Measurements from ENCODE around the gene SMARCC1. TPM values are rescaled to one million over a fixed set of nuclear protein-coding genes. Genes with fewer than 3 reads are reported as not detected.
"Not testable (repeated sequence)": the region's sequence is repeated elsewhere in the genome, so short reads cannot be mapped to it uniquely, and the experiment has no call there.

Gene SMARCC1
- total RNA-seq, 2 donors from 2014 or later = 93.8 to 130 TPM

DNA sequence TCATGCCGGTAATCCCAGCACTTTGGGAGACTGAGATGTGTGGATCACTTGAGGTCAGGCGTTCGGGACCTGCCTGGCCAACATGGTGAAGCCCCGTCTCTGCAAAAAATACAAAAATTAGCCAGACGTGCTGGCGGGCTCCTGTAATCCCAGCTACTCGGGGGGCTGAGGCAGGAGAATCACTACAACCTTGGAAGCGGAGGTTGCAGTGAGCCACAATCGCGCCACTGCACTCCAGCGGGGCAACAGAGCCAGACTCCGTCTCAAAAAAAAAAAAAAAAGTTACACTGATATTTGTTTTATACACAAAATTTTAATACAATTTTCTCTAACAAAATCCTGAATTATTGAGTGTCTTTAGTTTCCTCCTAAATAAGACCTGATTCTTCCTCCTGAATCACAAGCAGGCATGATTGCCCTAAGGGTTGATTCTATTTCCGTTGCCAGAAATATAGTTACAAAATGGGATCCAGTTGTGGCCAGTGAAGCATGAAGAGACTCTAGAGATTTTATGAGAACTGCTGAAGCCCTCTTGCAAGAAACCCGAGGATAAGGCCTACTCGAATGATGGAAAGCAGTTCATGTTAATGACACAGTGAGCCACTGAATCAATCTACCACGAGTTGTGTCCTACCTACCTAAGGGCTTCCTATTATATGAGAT lies 9.6 kb upstream of the SMARCC1 start:
- Mint-ChIP-seq H3K4me3 (no peak overlapping the region), H3K27me3 (no peaks in the 10 kb centered on the region), H3K4me1 (ENCODE audit: low read depth in 2 of 2) (peaks cover 3 to 5% of the 10 kb centered on the region in 2 donors), H3K36me3 (no peaks in the 10 kb centered on the region), H3K27ac (no peak overlapping the region), H3K9me3 (no peaks in the 10 kb centered on the region)
- ATAC-seq = no peak
- no peak for DNase-seq (ENCODE audit: low spot score)

DNA sequence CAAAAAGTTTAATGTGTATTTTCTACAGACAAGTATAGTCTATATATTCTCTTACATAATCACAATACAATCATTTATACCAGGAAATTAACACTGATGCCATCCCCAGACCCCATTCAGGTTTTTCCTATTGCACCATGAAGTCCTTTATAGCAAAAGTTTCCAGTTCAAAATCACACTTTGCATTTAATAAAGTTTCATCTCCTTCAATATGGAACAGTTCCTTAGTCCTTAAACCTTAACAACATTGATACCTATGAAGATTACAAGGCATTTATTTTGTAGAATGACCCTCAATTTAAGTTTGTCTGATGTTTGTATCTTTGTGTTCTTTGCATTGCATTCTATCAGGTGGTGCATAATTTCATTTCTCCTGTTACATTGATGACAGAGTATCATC lies 2.0 kb upstream of the SMARCC1 start:
- peak overlapping the region; percentile 6 for H3K4me3 Mint-ChIP-seq
- H3K27me3 Mint-ChIP-seq = no peaks in the 10 kb centered on the region
- no peak overlapping the region for H3K27ac Mint-ChIP-seq
- no peak for DNase-seq (ENCODE audit: low spot score)
- peaks cover 23 to 33% of the 10 kb centered on the region in 2 donors for H3K4me1 Mint-ChIP-seq (ENCODE audit: low read depth in 2 of 2)
- no peak for ATAC-seq
- H3K9me3 Mint-ChIP-seq = no peaks in the 10 kb centered on the region
- peaks cover 6% of the 10 kb centered on the region for H3K36me3 Mint-ChIP-seq

DNA sequence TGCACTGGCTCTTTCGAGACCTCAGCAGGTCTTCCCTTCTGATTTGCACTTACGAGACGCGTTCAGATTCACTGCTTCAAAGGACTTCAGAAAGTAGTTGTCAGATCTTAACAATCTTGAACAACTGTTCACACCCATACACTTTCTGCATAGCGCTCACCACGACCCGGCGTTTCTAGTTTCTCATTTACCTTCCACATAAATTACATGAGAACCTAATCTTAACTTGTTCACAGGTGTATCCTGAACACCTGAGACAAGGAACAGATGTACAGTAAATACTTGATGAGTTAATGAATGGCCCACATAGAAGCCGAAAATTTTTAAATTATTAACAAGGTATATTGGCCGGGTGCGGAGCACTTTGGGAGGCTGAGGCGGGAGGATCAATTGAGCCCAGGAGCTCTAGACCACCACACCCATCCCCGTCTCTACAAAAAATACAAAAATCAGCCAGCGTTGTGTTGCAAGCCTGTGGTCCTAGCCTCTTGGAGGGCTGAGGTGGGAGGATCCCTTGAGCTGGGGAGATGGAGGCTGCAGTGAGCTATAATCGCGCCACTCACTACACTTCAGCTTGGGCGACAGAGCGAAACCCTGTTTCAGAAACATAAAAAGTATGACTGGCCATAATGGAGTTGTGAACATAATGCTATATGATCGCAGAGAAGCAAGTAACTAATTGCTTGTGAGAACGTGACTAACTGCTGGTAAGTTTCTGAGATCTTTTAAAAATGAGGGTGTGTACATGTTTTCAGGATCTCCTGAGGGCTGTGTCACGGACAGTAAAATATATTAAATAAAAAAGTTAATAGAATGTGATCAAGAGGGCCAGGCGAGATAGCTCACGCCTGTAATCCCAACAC lies 984 bp upstream of the SMARCC1 start:
- DNase-seq (ENCODE audit: low spot score) (no peak), ATAC-seq (no peak)
- peaks cover 6% of the 10 kb centered on the region for H3K36me3 Mint-ChIP-seq
- H3K4me1 Mint-ChIP-seq (ENCODE audit: low read depth in 2 of 2) = peaks cover 20 to 27% of the 10 kb centered on the region in 2 donors
- peak overlapping the region; percentile 94 to 97 for H3K27ac Mint-ChIP-seq
- no peaks in the 10 kb centered on the region for H3K9me3 Mint-ChIP-seq
- H3K4me3 Mint-ChIP-seq = peak overlapping the region; percentile 88
- H3K27me3 Mint-ChIP-seq = no peaks in the 10 kb centered on the region

DNA sequence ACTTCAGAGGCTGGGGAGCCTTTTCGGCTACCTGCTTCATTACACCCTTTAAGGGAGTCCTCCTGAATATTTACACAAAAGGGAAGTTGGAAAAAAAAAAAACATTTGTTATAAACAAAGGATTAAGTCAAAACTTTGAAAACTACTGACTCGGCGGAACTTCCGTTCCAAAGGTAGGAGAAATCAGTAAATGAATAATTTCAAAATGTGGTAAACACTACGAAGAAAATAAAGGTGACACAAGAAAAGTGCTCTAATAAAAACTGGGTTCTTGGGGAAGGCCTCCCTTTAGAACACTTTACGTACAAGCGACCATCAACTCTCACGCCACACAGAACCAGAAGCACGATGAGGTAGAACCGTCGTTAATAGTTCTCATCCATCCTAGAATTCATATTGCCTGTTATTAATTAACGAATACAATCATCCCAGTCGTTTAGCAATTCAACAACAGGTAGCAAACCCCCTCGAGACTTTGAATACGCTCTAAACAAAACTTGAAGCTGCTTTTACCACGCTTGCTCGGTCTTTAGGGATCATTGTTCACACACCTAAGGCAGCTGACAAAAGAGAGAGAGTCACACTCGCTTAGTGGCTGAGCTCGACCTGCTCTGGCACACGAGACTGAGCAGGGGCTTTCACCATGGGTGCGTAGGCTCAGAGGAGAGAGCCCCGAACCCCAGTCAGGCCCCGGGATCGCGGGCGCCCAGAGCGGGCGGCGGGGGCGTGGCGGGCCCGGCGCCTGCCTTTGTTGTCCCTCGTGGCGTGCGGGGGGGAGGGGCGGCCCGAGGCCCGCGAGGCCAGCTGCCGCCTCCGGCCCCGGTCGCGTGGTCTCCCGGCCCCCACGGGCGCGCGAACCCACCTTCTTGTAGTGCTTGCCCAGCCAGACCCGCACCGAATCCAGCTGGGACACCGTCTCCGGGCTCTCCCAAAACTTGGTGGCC lies 680 bp downstream of the SMARCC1 start:
- H3K4me1 Mint-ChIP-seq (ENCODE audit: low read depth in 2 of 2) = peaks cover 20 to 27% of the 10 kb centered on the region in 2 donors
- peaks cover 6% of the 10 kb centered on the region for H3K36me3 Mint-ChIP-seq
- H3K27me3 Mint-ChIP-seq = no peaks in the 10 kb centered on the region
- ATAC-seq (peak; percentile 63 to 72), DNase-seq (ENCODE audit: low spot score) (peak; percentile 78)
- H3K27ac Mint-ChIP-seq = peak overlapping the region; percentile 94 to 95
- peak overlapping the region; percentile 96 for H3K4me3 Mint-ChIP-seq
- H3K9me3 Mint-ChIP-seq = no peaks in the 10 kb centered on the region

GRCh38 chr3:47778746-47779145 lies 2.9 kb downstream of the SMARCC1 start:
- Mint-ChIP-seq H3K27ac (no peak overlapping the region), H3K27me3 (no peaks in the 10 kb centered on the region), H3K4me1 (ENCODE audit: low read depth in 2 of 2) (peaks cover 25 to 33% of the 10 kb centered on the region in 2 donors), H3K9me3 (no peaks in the 10 kb centered on the region), H3K36me3 (peaks cover 6% of the 10 kb centered on the region), H3K4me3 (no peak overlapping the region)
- ATAC-seq (no peak), DNase-seq (ENCODE audit: low spot score) (no peak)

GRCh38 chr3:47772788-47773187 lies 8.9 kb downstream of the SMARCC1 start:
- Mint-ChIP-seq H3K27me3 (no peaks in the 10 kb centered on the region), H3K9me3 (no peaks in the 10 kb centered on the region), H3K4me1 (ENCODE audit: low read depth in 2 of 2) (peaks cover 10% of the 10 kb centered on the region in 2 donors), H3K4me3 (no peak overlapping the region), H3K27ac (no peak overlapping the region), H3K36me3 (peaks cover 6% of the 10 kb centered on the region)
- DNase-seq (ENCODE audit: low spot score) (no peak), ATAC-seq (no peak)

DNA sequence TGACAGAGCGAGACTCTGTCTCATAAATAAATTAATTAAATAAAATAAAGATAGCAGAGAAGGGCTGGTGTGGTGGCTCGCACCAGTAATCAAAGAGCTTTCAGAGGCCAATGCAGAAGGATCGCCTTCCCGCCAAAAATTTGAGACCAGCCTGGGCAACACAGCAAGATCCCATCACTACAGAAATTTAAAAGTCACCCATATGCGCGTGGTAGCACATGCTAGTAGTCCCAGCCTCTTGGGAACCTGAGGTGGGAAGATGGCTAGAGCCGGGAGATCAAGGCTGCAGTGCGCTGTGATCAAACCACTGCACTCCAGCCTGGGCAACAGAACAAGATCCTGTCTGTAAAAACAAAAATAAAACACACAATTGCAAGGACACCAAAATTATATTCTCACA lies 9.6 kb downstream of the SMARCC1 start:
- Mint-ChIP-seq H3K9me3 (no peaks in the 10 kb centered on the region), H3K27me3 (no peaks in the 10 kb centered on the region), H3K4me3 (no peak overlapping the region), H3K4me1 (ENCODE audit: low read depth in 2 of 2) (peaks cover 10% of the 10 kb centered on the region in 2 donors), H3K36me3 (peaks cover 6% of the 10 kb centered on the region), H3K27ac (no peak overlapping the region)
- DNase-seq (ENCODE audit: low spot score) = no peak
- no peak for ATAC-seq

- Mint-ChIP-seq H3K27ac (no peak overlapping the region), H3K4me1 (ENCODE audit: low read depth in 2 of 2) (peaks cover 5 to 7% of the 10 kb centered on the region in 2 donors), H3K36me3 (peaks cover 3% of the 10 kb centered on the region), H3K4me3 (no peak overlapping the region), H3K9me3 (no peaks in the 10 kb centered on the region), H3K27me3 (no peaks in the 10 kb centered on the region)
- no peak for DNase-seq (ENCODE audit: low spot score)
- ATAC-seq = no peak
Observed at GRCh38 chr3:47766186-47766585, 15.5 kb downstream of the SMARCC1 start.

GRCh38 chr3:47762233-47762632 lies 19.5 kb downstream of the SMARCC1 start:
- H3K27ac Mint-ChIP-seq = peak overlapping the region in 1 of 2 donors; percentile 39
- DNase-seq (ENCODE audit: low spot score) = no peak
- ATAC-seq = no peak
- peaks cover 4 to 5% of the 10 kb centered on the region in 2 donors for H3K4me1 Mint-ChIP-seq (ENCODE audit: low read depth in 2 of 2)
- H3K4me3 Mint-ChIP-seq = no peak overlapping the region
- no peaks in the 10 kb centered on the region for H3K36me3 Mint-ChIP-seq
- H3K9me3 Mint-ChIP-seq = no peaks in the 10 kb centered on the region
- H3K27me3 Mint-ChIP-seq = no peaks in the 10 kb centered on the region

DNA sequence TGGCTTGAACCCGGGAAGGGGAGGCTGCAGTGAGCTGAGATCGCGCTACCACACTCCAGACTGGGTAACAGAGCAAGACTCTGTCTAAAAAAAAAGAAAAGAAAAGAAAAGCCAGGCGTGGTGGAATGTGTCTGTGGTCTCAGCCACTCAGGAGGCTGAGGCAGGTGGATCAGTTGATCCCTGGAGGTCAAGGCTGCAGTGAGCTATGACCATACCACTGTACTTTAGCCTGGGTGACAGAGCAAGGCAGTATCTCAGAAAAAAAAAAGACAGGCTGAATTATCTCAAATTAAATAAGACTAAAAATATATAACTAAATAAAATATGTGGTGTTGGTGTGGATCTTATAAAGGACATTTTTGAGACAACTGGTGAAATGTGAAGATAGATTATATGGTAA lies 20.6 kb downstream of the SMARCC1 start:
- Mint-ChIP-seq H3K27ac (peak overlapping the region in 1 of 2 donors; percentile 41), H3K36me3 (peaks cover 4% of the 10 kb centered on the region), H3K9me3 (no peaks in the 10 kb centered on the region), H3K27me3 (no peaks in the 10 kb centered on the region), H3K4me3 (no peak overlapping the region), H3K4me1 (ENCODE audit: low read depth in 2 of 2) (peaks cover 5 to 8% of the 10 kb centered on the region in 2 donors)
- no peak for DNase-seq (ENCODE audit: low spot score)
- ATAC-seq = no peak

DNA sequence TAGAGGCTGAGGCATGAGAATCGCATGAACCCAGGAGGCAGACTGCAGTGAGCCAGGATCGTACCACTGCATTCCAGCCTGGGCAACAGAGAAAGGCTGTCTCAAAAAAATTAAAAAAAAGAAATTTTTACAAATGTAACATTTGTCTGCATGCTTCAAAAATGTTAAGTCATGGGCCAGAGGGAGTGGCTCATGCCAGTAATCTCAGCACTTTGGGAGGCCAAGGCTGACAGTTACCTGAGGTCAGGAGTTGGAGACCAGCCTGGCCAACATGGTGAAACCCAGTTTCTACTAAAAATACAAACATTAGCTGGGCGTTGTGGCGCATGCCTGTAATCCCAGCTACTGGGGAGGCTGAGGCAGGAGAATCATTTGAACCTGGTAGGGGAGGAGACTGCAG lies 21.5 kb downstream of the SMARCC1 start:
- H3K9me3 Mint-ChIP-seq; H3K4me3 Mint-ChIP-seq; H3K4me1 Mint-ChIP-seq (ENCODE audit: low read depth in 2 of 2); DNase-seq (ENCODE audit: low spot score); ATAC-seq; H3K27me3 Mint-ChIP-seq; H3K27ac Mint-ChIP-seq; H3K36me3 Mint-ChIP-seq: not testable (repeated sequence)

DNA sequence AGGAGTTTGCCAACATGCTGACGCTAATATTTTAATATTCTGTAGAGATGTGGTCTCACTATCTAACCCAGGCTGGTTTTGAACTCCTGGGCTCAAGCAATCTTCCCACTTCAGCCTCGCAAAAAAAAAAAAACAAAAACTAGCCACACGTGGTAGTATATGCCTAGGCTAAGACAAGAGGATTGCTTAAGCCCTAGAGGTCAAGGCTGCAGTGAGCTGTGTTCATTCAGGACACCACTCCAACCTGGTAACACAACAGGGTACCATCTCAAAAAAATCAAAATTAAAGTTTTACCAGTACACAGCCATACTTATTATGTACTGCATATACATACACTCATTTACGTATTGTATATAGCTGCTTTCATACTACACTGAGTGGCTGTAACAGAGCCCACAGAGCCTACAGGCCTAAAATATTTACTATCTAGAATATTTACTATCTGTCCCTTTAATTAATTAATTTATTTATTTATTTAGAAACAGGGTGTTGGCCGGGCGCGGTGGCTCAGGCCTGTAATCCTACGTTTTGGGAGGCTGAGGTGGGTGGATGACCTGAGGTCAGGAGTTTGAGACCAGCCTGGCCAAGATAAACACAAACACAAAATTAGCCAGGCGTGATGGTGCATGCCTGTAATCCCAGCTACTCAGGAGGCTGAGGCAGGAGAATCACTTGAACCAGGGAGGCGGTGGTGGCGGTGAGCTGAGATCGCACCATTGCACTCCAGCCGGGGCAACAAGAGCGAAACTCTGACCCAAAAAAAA lies 23.2 kb downstream of the SMARCC1 start:
- Mint-ChIP-seq H3K27ac (no peak overlapping the region), H3K27me3 (no peaks in the 10 kb centered on the region), H3K36me3 (peaks cover 4% of the 10 kb centered on the region), H3K9me3 (no peaks in the 10 kb centered on the region), H3K4me1 (ENCODE audit: low read depth in 2 of 2) (peaks cover 5 to 8% of the 10 kb centered on the region in 2 donors), H3K4me3 (no peak overlapping the region)
- no peak for ATAC-seq
- no peak for DNase-seq (ENCODE audit: low spot score)

GRCh38 chr3:47752716-47753115 lies 29.0 kb downstream of the SMARCC1 start:
- H3K36me3 Mint-ChIP-seq = peaks cover 4% of the 10 kb centered on the region
- no peak for ATAC-seq
- H3K27ac Mint-ChIP-seq = no peak overlapping the region

More at GRCh38 chr3:47752716-47753115, 29.0 kb downstream of the SMARCC1 start:
- H3K4me1 Mint-ChIP-seq (ENCODE audit: low read depth in 2 of 2) = peaks cover 0 to 11% of the 10 kb centered on the region in 2 donors
- no peaks in the 10 kb centered on the region for H3K9me3 Mint-ChIP-seq
- no peak overlapping the region for H3K4me3 Mint-ChIP-seq
- DNase-seq (ENCODE audit: low spot score) = no peak
- no peaks in the 10 kb centered on the region for H3K27me3 Mint-ChIP-seq
